HG03342 (cell line): ENCODE measurements around the gene PPP1R1C.

ENCODE experiments used
- ATAC-seq: cut with Tn5 transposase; IDR thresholded peaks from one replicate; pipeline ENCODE4 v1.9.1; 2021; ENCODE audit warnings: mild to moderate bottlenecking, moderate library complexity; ENCODE audit not compliant: unreplicated experiment

PPP1R1C gene

GRCh38 chr2:182098648-182099047 lies 113.0 kb downstream of the PPP1R1C start:
- no peak for ATAC-seq

GRCh38 chr2:182101263-182101662 lies 115.6 kb downstream of the PPP1R1C start:
- peak; percentile 85 for ATAC-seq

GRCh38 chr2:182103526-182103925 lies 117.9 kb downstream of the PPP1R1C start:
- no peak for ATAC-seq

- no peak for ATAC-seq
Observed at GRCh38 chr2:182110347-182110746, 124.7 kb downstream of the PPP1R1C start.

- ATAC-seq = no peak
Observed at GRCh38 chr2:182113334-182113733, 127.7 kb downstream of the PPP1R1C start.

- no peak for ATAC-seq
Observed at GRCh38 chr2:182115258-182115657, 129.6 kb downstream of the PPP1R1C start.

- ATAC-seq = no peak
Observed at GRCh38 chr2:182116774-182117173, 131.1 kb downstream of the PPP1R1C start.

- no peak for ATAC-seq
Observed at GRCh38 chr2:182117196-182117595, 131.5 kb downstream of the PPP1R1C start.

GRCh38 chr2:182128821-182129707 lies 143.4 kb downstream of the PPP1R1C start:
- no peak for ATAC-seq

GRCh38 chr2:182132605-182133004 lies 147.0 kb downstream of the PPP1R1C start:
- no peak for ATAC-seq

GRCh38 chr2:182133195-182133891 lies 147.7 kb downstream of the PPP1R1C start:
- no peak for ATAC-seq

- ATAC-seq = no peak
Observed at GRCh38 chr2:182134201-182134600, 148.5 kb downstream of the PPP1R1C start.

- ATAC-seq = no peak
Observed at GRCh38 chr2:182142062-182142461, 156.4 kb downstream of the PPP1R1C start.

- ATAC-seq = no peak
Observed at GRCh38 chr2:182144041-182144775, 158.6 kb downstream of the PPP1R1C start.

GRCh38 chr2:182144776-182145165 lies 159.1 kb downstream of the PPP1R1C start:
- ATAC-seq = no peak

GRCh38 chr2:182148344-182148743 lies 162.7 kb downstream of the PPP1R1C start:
- no peak for ATAC-seq

GRCh38 chr2:182163878-182164277 lies 178.2 kb downstream of the PPP1R1C start:
- ATAC-seq = no peak

GRCh38 chr2:182164686-182165085 lies 179.0 kb downstream of the PPP1R1C start:
- no peak for ATAC-seq

- ATAC-seq = no peak
Observed at GRCh38 chr2:182165202-182165601, 179.5 kb downstream of the PPP1R1C start.

- ATAC-seq = no peak
Observed at GRCh38 chr2:182166406-182166805, 180.8 kb downstream of the PPP1R1C start.

- no peak for ATAC-seq
Observed at GRCh38 chr2:182166841-182167240, 181.2 kb downstream of the PPP1R1C start.
